ENCODE data around the gene SERPINH1. TPM values are rescaled to one million over a fixed set of nuclear protein-coding genes. Genes with fewer than 3 reads are reported as not detected.

SERPINH1 gene
- total and polyA plus RNA-seq, 2 of the 13 experiments (the other 11 are each of a cell fraction or from before 2014, with no cell fraction given) = 83.6 to 83.8 TPM

DNA sequence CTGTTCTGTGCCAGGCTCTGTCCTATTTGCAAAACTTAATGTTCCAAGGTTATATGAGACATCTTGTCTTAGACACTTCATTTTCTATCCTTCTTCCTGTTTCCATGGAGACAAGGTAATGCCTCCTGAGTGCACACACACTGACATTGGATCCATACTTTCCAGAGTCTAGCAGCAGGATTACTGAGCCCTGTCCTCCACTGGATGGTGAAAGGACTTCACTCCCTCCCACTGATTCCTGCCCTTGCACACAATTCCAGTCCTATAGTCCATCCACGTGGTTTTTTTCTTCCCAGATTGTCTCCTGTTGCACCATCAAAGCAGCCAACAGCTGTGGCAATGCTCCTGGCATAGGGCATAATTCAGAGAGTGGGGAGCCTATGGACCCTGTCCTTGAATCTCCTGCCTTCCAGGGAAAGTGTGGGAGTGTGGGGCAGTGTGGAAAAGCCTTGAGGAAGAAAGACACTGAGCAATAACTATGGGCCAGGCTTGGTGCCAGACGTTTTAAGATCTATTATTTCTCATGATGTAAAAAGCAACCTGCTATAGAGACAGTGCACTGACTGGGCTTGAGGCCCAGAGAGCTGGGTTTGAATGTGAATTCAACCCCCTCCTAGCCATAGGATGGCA is 31.3 kb downstream of the SERPINH1 start (continued):
- TF ChIP-seq, protein P1, sequence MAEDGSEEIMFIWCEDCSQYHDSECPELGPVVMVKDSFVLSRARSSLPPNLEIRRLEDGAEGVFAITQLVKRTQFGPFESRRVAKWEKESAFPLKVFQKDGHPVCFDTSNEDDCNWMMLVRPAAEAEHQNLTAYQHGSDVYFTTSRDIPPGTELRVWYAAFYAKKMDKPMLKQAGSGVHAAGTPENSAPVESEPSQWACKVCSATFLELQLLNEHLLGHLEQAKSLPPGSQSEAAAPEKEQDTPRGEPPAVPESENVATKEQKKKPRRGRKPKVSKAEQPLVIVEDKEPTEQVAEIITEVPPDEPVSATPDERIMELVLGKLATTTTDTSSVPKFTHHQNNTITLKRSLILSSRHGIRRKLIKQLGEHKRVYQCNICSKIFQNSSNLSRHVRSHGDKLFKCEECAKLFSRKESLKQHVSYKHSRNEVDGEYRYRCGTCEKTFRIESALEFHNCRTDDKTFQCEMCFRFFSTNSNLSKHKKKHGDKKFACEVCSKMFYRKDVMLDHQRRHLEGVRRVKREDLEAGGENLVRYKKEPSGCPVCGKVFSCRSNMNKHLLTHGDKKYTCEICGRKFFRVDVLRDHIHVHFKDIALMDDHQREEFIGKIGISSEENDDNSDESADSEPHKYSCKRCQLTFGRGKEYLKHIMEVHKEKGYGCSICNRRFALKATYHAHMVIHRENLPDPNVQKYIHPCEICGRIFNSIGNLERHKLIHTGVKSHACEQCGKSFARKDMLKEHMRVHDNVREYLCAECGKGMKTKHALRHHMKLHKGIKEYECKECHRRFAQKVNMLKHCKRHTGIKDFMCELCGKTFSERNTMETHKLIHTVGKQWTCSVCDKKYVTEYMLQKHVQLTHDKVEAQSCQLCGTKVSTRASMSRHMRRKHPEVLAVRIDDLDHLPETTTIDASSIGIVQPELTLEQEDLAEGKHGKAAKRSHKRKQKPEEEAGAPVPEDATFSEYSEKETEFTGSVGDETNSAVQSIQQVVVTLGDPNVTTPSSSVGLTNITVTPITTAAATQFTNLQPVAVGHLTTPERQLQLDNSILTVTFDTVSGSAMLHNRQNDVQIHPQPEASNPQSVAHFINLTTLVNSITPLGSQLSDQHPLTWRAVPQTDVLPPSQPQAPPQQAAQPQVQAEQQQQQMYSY (CRISPR knock-in tag; IDR thresholded peaks at IDR 0.05) = peak; percentile 63; the same call in 1 of the 2 replicates
- 0 out of 2 replicates have a peak, but pooled peaks have one; percentile 9 for TF ChIP-seq SAP130 (CRISPR knock-in tag; IDR thresholded peaks at IDR 0.05; ENCODE audit: low read depth)

DNA sequence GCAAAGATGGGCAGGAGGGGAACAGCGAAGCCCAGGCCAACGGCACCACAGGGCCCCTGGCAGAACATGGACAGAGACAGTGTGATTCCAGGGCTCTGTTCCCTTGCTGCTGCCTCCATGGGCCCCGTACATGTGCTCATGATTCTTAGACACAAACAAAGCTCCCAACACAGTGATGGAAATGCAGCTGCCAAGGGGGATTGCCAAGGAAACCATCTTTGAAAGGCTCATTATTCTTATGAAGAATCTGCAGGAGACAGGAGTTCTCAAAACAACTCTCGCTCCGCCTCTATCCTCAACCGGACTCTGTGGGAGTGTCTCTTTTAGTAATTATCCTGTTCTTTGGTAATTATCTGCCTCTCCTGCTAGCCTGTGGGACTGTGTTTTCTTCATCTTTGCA is 32.2 kb downstream of the SERPINH1 start:
- BruUV-seq (replicated peaks) = no TSS peak
- H3K9ac ChIP-seq (ENCODE audit: insufficient read depth, low read depth, low read length) = no peak overlapping the region
- H3K36me3 ChIP-seq (replicated peaks in 1 of 2; ENCODE audit: control insufficient read depth in 1 of 2, insufficient read depth in 2 of 2, low read length in 2 of 2) = no peaks in the 10 kb centered on the region
- intact Hi-C loops (cut with micrococcal nuclease; ENCODE audit: unreplicated experiment) = no loop called here
- H3K27me3 ChIP-seq (ENCODE audit: control insufficient read depth in 1 of 2, insufficient read depth in 2 of 2, low read length in 2 of 2) = peaks cover 2 to 6% of the 10 kb centered on the region in 2 experiments; a peak in 3 of 5 replicates
- 80% methylated on average over 4 of the region's 6 CpGs for WGBS (ENCODE audit: low lambda C conversion rate)
- no peak for ATAC-seq
- H4K20me1 ChIP-seq (ENCODE audit: insufficient read depth, low read length) = no peaks in the 10 kb centered on the region
- H3K79me2 ChIP-seq (ENCODE audit: insufficient read depth, low read length) = no peaks in the 10 kb centered on the region
- H2AFZ ChIP-seq (ENCODE audit: low read length) = no peak overlapping the region
- H3K4me1 ChIP-seq (ENCODE audit: insufficient read depth, low read length) = peaks cover 12% of the 10 kb centered on the region
- ChIA-PET CTCF (ENCODE audit: low intra/inter-chr PET ratio, low total read pairs) (no interaction called here), POLR2A (no interaction called here)
- no peak for FAIRE-seq
- DNase-seq (ENCODE audit: low spot score) = no peak
- in situ Hi-C loops (cut with HindIII; ENCODE audit: extremely low pct_ligation_motif_present, low pct_unique_long_range_greater_than_20kb) = no loop called here
- H3K9me3 ChIP-seq (ENCODE audit: low read length) = no peaks in the 10 kb centered on the region
- H3K4me2 ChIP-seq (ENCODE audit: low read depth, low read length) = no peak overlapping the region
- no peak overlapping the region for H3K4me3 ChIP-seq (replicated peaks in 1 of 3; ENCODE audit: insufficient read depth in 1 of 3, low read depth in 2 of 3, low read length in 3 of 3)
- H3K27ac ChIP-seq (ENCODE audit: extremely low read length, insufficient read depth, low read length) = no peak overlapping the region
- TF ChIP-seq, protein P2, sequence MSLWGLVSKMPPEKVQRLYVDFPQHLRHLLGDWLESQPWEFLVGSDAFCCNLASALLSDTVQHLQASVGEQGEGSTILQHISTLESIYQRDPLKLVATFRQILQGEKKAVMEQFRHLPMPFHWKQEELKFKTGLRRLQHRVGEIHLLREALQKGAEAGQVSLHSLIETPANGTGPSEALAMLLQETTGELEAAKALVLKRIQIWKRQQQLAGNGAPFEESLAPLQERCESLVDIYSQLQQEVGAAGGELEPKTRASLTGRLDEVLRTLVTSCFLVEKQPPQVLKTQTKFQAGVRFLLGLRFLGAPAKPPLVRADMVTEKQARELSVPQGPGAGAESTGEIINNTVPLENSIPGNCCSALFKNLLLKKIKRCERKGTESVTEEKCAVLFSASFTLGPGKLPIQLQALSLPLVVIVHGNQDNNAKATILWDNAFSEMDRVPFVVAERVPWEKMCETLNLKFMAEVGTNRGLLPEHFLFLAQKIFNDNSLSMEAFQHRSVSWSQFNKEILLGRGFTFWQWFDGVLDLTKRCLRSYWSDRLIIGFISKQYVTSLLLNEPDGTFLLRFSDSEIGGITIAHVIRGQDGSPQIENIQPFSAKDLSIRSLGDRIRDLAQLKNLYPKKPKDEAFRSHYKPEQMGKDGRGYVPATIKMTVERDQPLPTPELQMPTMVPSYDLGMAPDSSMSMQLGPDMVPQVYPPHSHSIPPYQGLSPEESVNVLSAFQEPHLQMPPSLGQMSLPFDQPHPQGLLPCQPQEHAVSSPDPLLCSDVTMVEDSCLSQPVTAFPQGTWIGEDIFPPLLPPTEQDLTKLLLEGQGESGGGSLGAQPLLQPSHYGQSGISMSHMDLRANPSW (CRISPR knock-in tag; IDR thresholded peaks at IDR 0.05; ENCODE audit: borderline replicate concordance) = no peak
- TF ChIP-seq XBP1 (CRISPR knock-in tag; IDR thresholded peaks at IDR 0.05) (no peak), MAFK (conservative IDR thresholded peaks at IDR 0.05 in 1 of 2, IDR thresholded peaks at IDR 0.05 in 1 of 2; ENCODE audit: low read length in 2 of 2) (no peak), NFE2 (CRISPR knock-in tag; IDR thresholded peaks at IDR 0.05) (no peak), ZSCAN12 (CRISPR knock-in tag; IDR thresholded peaks at IDR 0.05) (no peak), ZNF33A (CRISPR knock-in tag; IDR thresholded peaks at IDR 0.05; ENCODE audit: borderline replicate concordance) (no peak)
- TF ChIP-seq, protein P3, sequence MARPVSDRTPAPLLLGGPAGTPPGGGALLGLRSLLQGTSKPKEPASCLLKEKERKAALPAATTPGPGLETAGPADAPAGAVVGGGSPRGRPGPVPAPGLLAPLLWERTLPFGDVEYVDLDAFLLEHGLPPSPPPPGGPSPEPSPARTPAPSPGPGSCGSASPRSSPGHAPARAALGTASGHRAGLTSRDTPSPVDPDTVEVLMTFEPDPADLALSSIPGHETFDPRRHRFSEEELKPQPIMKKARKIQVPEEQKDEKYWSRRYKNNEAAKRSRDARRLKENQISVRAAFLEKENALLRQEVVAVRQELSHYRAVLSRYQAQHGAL (CRISPR knock-in tag; IDR thresholded peaks at IDR 0.05; ENCODE audit: not compliant biosample characterization) = no peak
- TF ChIP-seq, protein P4, sequence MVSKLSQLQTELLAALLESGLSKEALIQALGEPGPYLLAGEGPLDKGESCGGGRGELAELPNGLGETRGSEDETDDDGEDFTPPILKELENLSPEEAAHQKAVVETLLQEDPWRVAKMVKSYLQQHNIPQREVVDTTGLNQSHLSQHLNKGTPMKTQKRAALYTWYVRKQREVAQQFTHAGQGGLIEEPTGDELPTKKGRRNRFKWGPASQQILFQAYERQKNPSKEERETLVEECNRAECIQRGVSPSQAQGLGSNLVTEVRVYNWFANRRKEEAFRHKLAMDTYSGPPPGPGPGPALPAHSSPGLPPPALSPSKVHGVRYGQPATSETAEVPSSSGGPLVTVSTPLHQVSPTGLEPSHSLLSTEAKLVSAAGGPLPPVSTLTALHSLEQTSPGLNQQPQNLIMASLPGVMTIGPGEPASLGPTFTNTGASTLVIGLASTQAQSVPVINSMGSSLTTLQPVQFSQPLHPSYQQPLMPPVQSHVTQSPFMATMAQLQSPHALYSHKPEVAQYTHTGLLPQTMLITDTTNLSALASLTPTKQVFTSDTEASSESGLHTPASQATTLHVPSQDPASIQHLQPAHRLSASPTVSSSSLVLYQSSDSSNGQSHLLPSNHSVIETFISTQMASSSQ (IDR thresholded peaks at IDR 0.05; ENCODE audit: low read depth) = no peak
- TF ChIP-seq, protein P4 (CRISPR knock-in tag; IDR thresholded peaks at IDR 0.05; ENCODE audit: borderline replicate concordance) = no peak

Measured in HepG2 (cell line).